ENCODE measurements around the gene DDX51. TPM values are rescaled to one million over a fixed set of nuclear protein-coding genes. Genes with fewer than 3 reads are reported as not detected.

The DDX51 gene
- total RNA-seq, 1 donor from 2014 or later: 18.9 TPM

GRCh38 chr12:132115500-132115899 is 28.6 kb downstream of the DDX51 start:
- no peak overlapping the region for H3K4me3 ChIP-seq (ENCODE audit: low read depth, low read length)
- TF ChIP-seq CTCF (IDR thresholded peaks at IDR 0.05; ENCODE audit: insufficient read depth, low read length, poor library complexity, severe bottlenecking): no peak
- no peak for DNase-seq (ENCODE audit: low read depth)
- no peaks in the 10 kb centered on the region for H3K27me3 ChIP-seq (ENCODE audit: control insufficient read depth, insufficient read depth, low read length)
- H3K36me3 ChIP-seq (ENCODE audit: control insufficient read depth, insufficient read depth, low read length): peaks cover 2% of the 10 kb centered on the region

GRCh38 chr12:132114667-132115066 is 29.5 kb downstream of the DDX51 start:
- no peak for DNase-seq (ENCODE audit: low read depth)
- no peak for TF ChIP-seq CTCF (IDR thresholded peaks at IDR 0.05; ENCODE audit: insufficient read depth, low read length, poor library complexity, severe bottlenecking)
- Histone ChIP-seq H3K4me3 (ENCODE audit: low read depth, low read length) (no peak overlapping the region), H3K27me3 (ENCODE audit: control insufficient read depth, insufficient read depth, low read length) (no peaks in the 10 kb centered on the region), H3K36me3 (ENCODE audit: control insufficient read depth, insufficient read depth, low read length) (peaks cover 2% of the 10 kb centered on the region)

- H3K4me3 ChIP-seq (ENCODE audit: low read depth, low read length): no peak overlapping the region
- H3K27me3 ChIP-seq (ENCODE audit: control insufficient read depth, insufficient read depth, low read length): no peaks in the 10 kb centered on the region
- no peak for DNase-seq (ENCODE audit: low read depth)
- no peak for TF ChIP-seq CTCF (IDR thresholded peaks at IDR 0.05; ENCODE audit: insufficient read depth, low read length, poor library complexity, severe bottlenecking)
- peaks cover 2% of the 10 kb centered on the region for H3K36me3 ChIP-seq (ENCODE audit: control insufficient read depth, insufficient read depth, low read length)
These were observed 32.3 kb downstream of the DDX51 start for GRCh38 chr12:132111654-132112304.

- no peak for DNase-seq (ENCODE audit: low read depth)
- TF ChIP-seq CTCF (IDR thresholded peaks at IDR 0.05; ENCODE audit: insufficient read depth, low read length, poor library complexity, severe bottlenecking): no peak
- H3K27me3 ChIP-seq (ENCODE audit: control insufficient read depth, insufficient read depth, low read length): no peaks in the 10 kb centered on the region
- no peak overlapping the region for H3K4me3 ChIP-seq (ENCODE audit: low read depth, low read length)
- H3K36me3 ChIP-seq (ENCODE audit: control insufficient read depth, insufficient read depth, low read length): peaks cover 2% of the 10 kb centered on the region
These were observed 33.4 kb downstream of the DDX51 start for GRCh38 chr12:132110677-132111076.

- H3K36me3 ChIP-seq (ENCODE audit: control insufficient read depth, insufficient read depth, low read length): peaks cover 3% of the 10 kb centered on the region
- no peak for DNase-seq (ENCODE audit: low read depth)
- no peak for TF ChIP-seq CTCF (IDR thresholded peaks at IDR 0.05; ENCODE audit: insufficient read depth, low read length, poor library complexity, severe bottlenecking)
These were observed 34.4 kb downstream of the DDX51 start for GRCh38 chr12:132109741-132110140.

GRCh38 chr12:132108211-132108832 is 35.8 kb downstream of the DDX51 start:
- no peaks in the 10 kb centered on the region for H3K27me3 ChIP-seq (ENCODE audit: control insufficient read depth, insufficient read depth, low read length)
- no peak overlapping the region for H3K4me3 ChIP-seq (ENCODE audit: low read depth, low read length)
- no peak for DNase-seq (ENCODE audit: low read depth)
- no peak for TF ChIP-seq CTCF (IDR thresholded peaks at IDR 0.05; ENCODE audit: insufficient read depth, low read length, poor library complexity, severe bottlenecking)
- H3K36me3 ChIP-seq (ENCODE audit: control insufficient read depth, insufficient read depth, low read length): peaks cover 3% of the 10 kb centered on the region

More at GRCh38 chr12:132109741-132110140, 34.4 kb downstream of the DDX51 start:
- Histone ChIP-seq H3K27me3 (ENCODE audit: control insufficient read depth, insufficient read depth, low read length) (no peaks in the 10 kb centered on the region), H3K4me3 (ENCODE audit: low read depth, low read length) (no peak overlapping the region)
